Measurements from ENCODE around the gene MCF2L.

MCF2L gene

DNA sequence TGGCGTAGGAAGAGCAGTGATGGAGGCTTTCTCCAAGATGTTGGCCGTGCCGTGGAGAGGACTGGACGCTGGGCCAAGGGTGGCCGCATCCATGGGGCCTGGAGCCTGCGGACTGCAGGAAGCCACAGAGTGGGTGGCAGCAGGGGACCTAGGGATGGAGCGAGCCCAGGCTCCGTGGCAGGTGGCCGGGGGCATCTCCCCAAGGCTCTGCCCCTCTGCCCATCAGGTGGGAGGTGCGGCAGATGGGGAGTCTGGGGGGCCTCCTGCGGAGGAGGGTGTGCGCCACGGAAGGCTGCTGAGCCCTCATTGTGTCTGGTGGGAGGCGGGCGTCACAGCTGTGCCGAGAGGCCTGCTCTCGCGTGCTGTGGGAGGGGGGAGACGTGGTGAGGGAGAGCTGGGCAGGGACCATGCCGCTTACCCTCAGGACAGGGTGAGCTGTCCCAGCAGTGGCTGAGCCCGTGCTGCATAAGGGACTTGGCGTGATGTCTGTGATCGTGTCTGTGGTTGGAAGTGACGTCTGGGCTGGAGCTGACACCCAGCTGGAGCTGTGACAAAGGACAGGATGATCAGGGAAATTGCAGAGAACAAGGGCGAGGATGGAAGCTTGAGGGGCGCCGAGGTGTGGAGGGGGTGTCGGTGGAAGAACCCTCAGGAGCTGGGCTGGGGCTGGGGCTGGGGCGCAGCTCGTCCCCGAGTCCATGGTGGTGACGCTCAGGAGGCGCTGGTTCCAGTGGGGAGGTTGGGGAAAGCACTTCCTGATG lies 13.4 kb downstream of the MCF2L start:
- DNase-seq (ENCODE audit: low read depth): no peak

DNA sequence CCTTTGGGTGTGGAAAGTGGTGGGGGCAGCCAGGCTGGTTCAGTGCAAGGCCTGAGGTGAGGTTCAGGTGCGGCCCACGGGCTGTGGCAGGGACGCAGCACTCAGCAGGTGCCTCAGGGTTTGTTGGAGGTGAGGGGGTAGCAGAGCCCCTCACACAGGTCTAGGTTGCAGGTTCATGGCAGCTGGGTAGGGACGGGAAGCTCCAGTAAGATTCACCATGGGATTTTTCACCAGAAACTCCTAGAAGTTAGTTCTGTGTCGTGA lies 14.0 kb downstream of the MCF2L start:
- no peak for DNase-seq (ENCODE audit: low read depth)

- DNase-seq (ENCODE audit: low read depth): no peak
Measured at GRCh38 chr13:112983428-112984196, 14.6 kb downstream of the MCF2L start.

DNA sequence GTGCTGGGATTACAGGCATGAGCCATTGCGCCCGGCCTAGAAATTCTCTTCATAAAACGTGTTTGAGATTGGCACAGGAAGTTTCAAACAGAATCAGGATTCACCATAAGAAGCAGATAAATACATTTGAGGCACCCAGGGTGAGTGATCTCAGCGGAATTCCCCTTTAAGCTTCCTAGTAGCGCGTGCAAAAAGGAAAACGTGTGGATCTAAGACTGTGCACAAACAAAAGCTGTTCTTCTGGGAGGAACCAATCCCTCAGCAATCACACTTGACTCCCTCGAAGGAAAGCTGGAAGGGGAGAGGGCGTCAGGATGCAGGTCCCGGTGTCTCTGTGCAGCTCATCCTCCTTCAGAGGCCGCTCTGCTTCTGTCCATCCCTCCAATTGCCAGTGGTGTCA lies 15.5 kb downstream of the MCF2L start:
- no peak for DNase-seq (ENCODE audit: low read depth)

DNA sequence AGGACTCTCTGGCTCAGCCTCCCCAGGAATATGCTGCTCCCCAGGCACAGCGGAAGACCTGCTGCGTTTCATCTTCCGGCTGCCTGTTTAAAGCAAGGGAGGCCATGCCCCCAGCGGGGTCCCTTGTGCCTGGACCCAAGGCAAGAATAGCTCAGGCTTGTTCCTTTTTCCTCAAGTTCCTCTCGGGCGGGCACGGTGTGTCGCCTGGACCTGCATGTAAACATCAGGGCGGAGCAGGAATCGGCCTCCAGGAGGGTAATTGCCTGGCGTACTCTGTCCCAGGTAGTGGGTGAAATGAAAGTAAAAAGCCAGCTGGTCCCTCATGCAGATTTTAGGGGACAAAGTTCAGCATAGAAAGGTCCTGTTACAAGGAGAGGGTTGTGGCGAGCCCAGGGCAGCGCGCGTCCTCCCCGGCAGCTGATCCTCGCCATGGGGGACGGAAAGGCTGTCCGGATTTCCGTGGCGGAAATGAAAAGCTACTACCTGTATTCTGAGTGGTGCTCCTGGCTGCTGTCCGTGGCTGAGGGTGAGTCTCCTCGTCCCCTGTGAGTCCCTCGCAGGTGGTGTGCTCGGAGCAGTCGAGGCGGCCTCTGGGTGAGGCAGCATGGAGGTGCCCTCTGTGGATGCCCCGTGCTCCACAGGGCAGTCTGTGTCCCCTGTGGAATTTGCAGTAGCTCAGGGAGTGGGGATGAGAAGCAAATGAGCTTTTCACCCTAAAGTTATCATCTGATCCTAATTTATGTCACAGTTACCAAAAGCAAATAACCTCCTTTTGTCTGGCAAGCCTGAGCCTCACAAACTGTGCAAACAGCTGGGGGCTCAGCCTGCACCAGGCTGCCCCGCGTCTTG lies 16.2 kb downstream of the MCF2L start:
- no peak for DNase-seq (ENCODE audit: low read depth)

DNA sequence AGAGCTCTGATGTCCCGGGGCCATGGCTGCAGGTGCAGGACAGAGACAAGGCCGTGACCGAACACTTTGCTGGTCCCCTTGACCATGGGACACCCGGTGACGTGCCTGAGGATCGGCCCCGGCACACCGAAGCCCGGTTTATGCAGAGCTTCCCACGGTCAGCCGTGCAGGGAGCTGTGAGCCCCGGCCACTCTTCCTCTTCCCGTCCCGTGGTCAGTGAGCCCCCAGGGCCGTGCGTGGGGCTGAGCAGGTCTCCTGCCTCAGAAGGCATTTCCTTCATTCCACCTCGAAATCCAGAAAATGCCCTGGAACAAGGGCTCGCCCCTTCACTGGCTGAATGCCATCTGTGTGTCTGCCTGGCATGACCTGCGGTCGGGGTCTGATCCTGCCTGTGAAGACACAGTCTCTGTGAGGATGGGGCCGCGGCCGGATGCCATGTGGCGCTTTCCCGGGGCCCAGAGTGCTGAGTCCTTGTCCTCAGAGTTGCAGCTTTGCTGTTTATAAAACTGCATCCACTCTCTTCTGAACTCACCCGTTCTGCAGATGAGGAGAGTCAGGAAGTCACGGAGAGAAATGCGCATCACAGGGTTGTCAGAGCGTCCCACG lies 16.9 kb downstream of the MCF2L start:
- no peak for DNase-seq (ENCODE audit: low read depth)

GRCh38 chr13:112986470-112986869 lies 17.5 kb downstream of the MCF2L start:
- no peak for DNase-seq (ENCODE audit: low read depth)

GRCh38 chr13:112986946-112987681 lies 18.1 kb downstream of the MCF2L start:
- no peak for DNase-seq (ENCODE audit: low read depth)

GRCh38 chr13:112987682-112988024 lies 18.6 kb downstream of the MCF2L start:
- no peak for DNase-seq (ENCODE audit: low read depth)

- no peak for DNase-seq (ENCODE audit: low read depth)
Measured at GRCh38 chr13:112990783-112991182, 21.8 kb downstream of the MCF2L start.

DNA sequence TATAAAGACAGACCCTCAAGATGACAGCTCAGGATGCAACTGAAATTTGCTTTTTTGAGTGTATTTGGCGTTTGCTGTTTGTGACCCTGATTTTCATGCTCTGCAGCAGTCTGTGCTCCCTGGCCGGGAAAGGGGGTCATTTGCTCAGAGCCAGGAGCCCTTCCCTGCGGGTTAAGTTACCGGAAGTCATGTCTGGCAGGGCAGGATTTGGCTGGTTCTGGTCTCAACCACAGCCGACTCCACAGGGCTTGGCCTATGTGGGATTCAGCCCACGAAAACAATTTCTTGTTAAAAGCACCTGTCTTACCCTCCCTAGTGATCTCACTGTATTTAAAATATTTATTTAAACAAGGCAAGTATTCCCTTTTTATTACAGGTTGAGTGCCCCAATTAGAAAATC lies 22.6 kb downstream of the MCF2L start:
- DNase-seq (ENCODE audit: low read depth): no peak

DNA sequence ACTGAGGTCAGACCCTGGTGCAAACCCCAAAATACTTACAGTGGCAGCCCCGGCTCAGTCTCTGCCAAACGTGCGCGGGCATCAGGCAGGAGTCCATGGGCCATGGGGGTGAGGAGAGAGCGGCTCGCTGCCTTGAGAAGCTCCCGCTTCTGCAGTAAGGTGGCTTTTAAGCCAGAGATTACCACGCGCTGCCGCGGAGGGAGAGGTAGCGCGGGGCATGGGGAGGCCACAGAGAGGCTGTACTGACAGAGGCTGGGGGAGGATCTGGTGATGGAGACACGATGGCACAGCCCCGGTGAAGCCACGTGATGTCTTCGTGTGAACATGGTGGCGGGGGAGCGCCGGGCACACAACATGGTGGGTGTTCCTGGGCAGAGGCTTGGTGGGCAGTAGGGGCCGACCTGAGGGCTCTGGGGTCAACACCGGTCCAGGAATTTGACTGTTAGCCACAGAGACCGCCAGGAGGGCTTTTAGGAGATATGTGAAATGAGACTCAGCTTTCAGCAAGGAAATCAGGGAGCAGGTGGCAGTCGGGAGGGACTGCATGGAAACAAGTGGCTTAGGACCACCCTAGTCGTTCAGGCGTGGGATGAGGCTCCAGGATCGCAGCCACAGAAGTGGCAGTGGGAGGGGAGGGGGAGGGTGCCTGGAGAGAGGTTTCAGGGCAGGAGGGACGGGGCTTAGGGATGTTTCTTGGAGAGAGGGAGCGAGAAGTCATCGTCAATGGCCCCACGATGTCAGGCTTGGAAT lies 24.1 kb downstream of the MCF2L start:
- no peak for DNase-seq (ENCODE audit: low read depth)

DNA sequence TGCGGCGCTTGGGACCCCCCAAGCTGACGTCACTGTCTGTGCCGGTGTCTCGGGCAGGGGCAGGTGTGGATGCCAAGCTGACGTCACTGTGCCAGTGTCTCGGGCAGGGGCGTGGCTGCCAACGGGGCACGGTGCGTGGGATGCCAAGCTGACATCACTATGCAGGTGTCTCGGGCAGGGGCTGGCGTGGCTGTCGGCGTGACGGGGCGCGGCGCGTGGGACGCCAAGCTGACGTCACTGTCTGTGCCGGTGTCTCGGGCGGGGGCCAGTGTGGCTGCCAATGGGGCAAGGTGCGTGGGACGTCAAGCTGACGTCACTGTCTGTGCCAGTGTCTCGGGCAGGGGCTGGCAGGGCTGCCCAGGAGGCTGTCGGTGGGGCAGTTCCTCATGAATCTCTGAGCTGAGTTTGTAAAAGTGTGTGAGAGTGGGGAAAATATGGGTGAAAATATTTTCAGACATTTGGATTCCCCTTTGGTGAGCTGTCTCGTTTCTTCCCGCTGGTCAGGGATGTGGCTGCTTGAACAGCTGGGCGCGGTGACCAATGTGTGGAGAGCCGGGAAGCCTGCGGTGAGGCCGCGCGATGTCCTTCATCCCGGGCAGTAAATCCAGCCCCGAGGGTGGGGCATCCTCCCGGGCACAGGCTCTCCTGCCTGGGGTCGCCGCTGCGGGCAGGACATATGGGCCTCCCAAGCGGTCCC lies 25.2 kb downstream of the MCF2L start:
- DNase-seq (ENCODE audit: low read depth): no peak

DNA sequence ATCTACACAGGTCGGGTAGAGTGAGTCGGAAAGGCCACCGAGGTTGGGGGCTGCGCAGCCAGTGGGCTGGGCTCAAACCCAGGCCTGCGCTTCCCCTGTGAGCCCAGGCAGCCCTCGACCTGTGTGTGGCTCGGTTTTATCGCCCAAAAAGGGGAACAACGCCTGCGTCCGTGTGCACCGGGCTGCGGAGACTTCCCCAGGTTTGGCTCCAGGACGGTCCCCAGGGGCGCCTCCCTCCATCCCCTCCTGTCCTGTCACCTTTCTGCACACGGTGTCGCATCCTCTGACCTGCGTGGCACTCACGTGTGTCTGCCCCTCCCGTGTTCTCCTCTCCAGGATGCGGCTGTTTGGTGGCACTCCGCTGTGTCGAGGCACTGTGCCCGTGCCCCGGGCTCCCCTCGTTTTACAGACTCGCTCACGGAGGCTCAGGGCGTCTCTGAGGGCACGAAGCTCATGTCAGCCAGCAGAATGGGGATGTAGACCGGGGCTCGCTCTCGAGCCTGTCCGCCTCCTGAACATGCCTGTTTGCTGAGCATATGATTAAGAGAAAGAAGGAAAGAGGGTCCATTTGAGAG lies 25.9 kb downstream of the MCF2L start:
- DNase-seq (ENCODE audit: low read depth): no peak

DNA sequence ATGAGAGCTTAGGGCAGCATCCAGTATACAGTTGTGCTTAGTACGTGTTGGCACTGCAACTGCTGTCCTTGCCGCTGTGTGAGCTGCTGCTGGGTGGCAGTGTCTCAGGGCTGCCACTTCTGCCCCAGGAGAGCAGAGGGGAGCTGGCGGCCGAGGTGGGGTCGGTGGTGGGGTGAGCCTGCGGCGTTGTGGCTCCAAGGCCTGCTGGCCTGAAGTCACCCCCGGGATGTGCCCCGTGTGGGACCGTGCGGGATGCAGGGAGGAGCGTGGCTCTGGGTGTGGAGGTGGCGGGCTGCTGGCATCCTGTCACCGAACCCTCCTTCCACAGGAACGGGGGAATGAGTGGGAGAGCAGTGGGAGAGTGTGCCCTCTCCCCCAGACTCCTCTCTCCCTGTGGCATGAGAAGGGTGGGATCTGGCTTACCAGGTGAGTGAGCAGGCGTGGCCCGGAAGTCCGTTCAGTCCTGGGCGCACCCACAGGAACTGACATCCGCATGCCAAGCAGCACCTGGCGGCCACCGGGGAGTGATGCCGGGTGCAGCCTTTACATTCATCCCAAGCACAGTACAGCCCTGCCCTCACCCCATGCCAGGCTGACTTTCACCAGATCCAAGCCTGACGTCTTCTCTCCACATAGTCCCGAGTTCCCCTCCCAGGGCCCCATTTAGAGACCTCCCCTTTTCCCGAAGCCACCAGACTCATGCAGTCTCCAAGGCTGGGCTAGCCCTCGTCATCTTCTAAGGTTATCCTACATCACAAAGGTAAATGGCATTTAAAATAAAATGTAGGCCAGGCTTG lies 26.6 kb downstream of the MCF2L start:
- no peak for DNase-seq (ENCODE audit: low read depth)

- DNase-seq (ENCODE audit: low read depth): no peak
Measured at GRCh38 chr13:112996671-112997091, 27.7 kb downstream of the MCF2L start.

GRCh38 chr13:112997188-112998130 lies 28.4 kb downstream of the MCF2L start:
- DNase-seq (ENCODE audit: low read depth): no peak
